ENCODE data around the gene PRSS57. TPM values are rescaled to one million over a fixed set of nuclear protein-coding genes. Genes with fewer than 3 reads are reported as not detected.

Gene PRSS57
- total RNA-seq (not detected in 2 replicates), polyA plus RNA-seq (not detected in 2 replicates), polyA minus RNA-seq (not detected in 2 replicates)
- total RNA-seq (2013): not detected

GRCh38 chr19:695352-695949 lies at the start of gene PRSS57:
Gene PRSS57 (minus strand): TSS chr19:695452. CDS start chr19:695430, 22 bp downstream.
- Histone ChIP-seq H3K36me3 (replicated peaks in 1 of 2; ENCODE audit: control extremely low read depth in 1 of 2, control insufficient read depth in 1 of 2, extremely low read depth in 1 of 2, insufficient read depth in 2 of 2, low read length in 1 of 2) (no peaks in the 10 kb centered on the region), H3K27me3 (replicated peaks in 1 of 4; ENCODE audit: control extremely low read depth in 1 of 4, control insufficient read depth in 3 of 4, insufficient read depth in 4 of 4, low read length in 3 of 4) (peaks cover 0 to 33% (median 4%) of the 10 kb centered on the region in 4 experiments), H3K4me1 (ENCODE audit: control insufficient read depth in 2 of 2, insufficient read depth in 2 of 2, low read length in 2 of 2) (peaks cover 7 to 10% of the 10 kb centered on the region in 2 donors), H3K9ac (ENCODE audit: low read length) (no peak within 1 kb of the TSS), H4K20me1 (ENCODE audit: control insufficient read depth, insufficient read depth, low read length, poor library complexity, severe bottlenecking) (no peaks in the 10 kb centered on the region), H3K27ac (ENCODE audit: low read length in 2 of 2) (no peak within 1 kb of the TSS), H3K9me3 (ENCODE audit: control extremely low read depth in 1 of 3, control insufficient read depth in 2 of 3, insufficient read depth in 1 of 3, low read length in 2 of 3) (peaks cover 0 to 8% (median 0%) of the 10 kb centered on the region in 3 donors), H3K4me2 (replicated peaks; ENCODE audit: low read depth, low read length, poor library complexity, severe bottlenecking) (peak within 1 kb of the TSS; percentile 8), H3K4me3 (ENCODE audit: control extremely low read depth in 1 of 5, extremely low read depth in 1 of 5, insufficient read depth in 1 of 5, low read depth in 2 of 5, low read length in 4 of 5) (no peak within 1 kb of the TSS), H3K79me2 (ENCODE audit: control insufficient read depth, insufficient read depth, low read length) (no peaks in the 10 kb centered on the region), H2AFZ (ENCODE audit: insufficient read depth, low read depth, low read length, poor library complexity, severe bottlenecking) (peak within 1 kb of the TSS; percentile 42)
- ATAC-seq (ENCODE audit: low read depth): no peak
- TF ChIP-seq EZH2 (IDR thresholded peaks at IDR 0.05; ENCODE audit: borderline replicate concordance, insufficient read depth, low read depth, low read length, poor library complexity, severe bottlenecking) (no peak), CTCF (IDR thresholded peaks at IDR 0.05) (no peak)
- H3K4me3 Mint-ChIP-seq: no peak within 1 kb of the TSS
- 8% methylated on average over 28 of the region's 31 CpGs for WGBS (ENCODE audit: insufficient coverage)
- no peaks in the 10 kb centered on the region for H3K9me3 Mint-ChIP-seq (ENCODE audit: insufficient read depth)
- H3K27ac Mint-ChIP-seq: no peak within 1 kb of the TSS
- DNase-seq: no peak
- intact Hi-C loops (cut with micrococcal nuclease): no loop called here
- ChIA-PET POLR2A (no interaction called here), CTCF (interaction anchor here (0.5 to 0.6 kb wide), 2 partner anchors 30 to 61 kb away, joined by 3 to 5 read pairs; no protein-coding TSS in a partner anchor)
- H3K27me3 Mint-ChIP-seq: peaks cover 4% of the 10 kb centered on the region
- H3K4me1 Mint-ChIP-seq: no peaks in the 10 kb centered on the region

GRCh38 chr19:743168-743687 lies 48.0 kb upstream of the PRSS57 start:
- H2AFZ ChIP-seq (ENCODE audit: insufficient read depth, low read depth, low read length, poor library complexity, severe bottlenecking): no peak overlapping the region

More at GRCh38 chr19:743168-743687, 48.0 kb upstream of the PRSS57 start:
- 87% methylated on average over 12 of the region's 13 CpGs for WGBS (ENCODE audit: insufficient coverage)
- H3K4me1 Mint-ChIP-seq: no peaks in the 10 kb centered on the region
- H3K27ac ChIP-seq (ENCODE audit: low read length in 2 of 2): no peak overlapping the region
- H3K27me3 ChIP-seq (replicated peaks in 1 of 4; ENCODE audit: control extremely low read depth in 1 of 4, control insufficient read depth in 3 of 4, insufficient read depth in 4 of 4, low read length in 3 of 4): no peaks in the 10 kb centered on the region
- H3K4me3 Mint-ChIP-seq: no peak overlapping the region
- H3K4me2 ChIP-seq (replicated peaks; ENCODE audit: low read depth, low read length, poor library complexity, severe bottlenecking): no peak overlapping the region
- TF ChIP-seq EZH2 (IDR thresholded peaks at IDR 0.05; ENCODE audit: borderline replicate concordance, insufficient read depth, low read depth, low read length, poor library complexity, severe bottlenecking) (no peak), CTCF (IDR thresholded peaks at IDR 0.05) (no peak)
- peaks cover 0 to 61% (median 7%) of the 10 kb centered on the region in 3 donors for H3K9me3 ChIP-seq (ENCODE audit: control extremely low read depth in 1 of 3, control insufficient read depth in 2 of 3, insufficient read depth in 1 of 3, low read length in 2 of 3)
- H3K36me3 ChIP-seq (replicated peaks in 1 of 2; ENCODE audit: control extremely low read depth in 1 of 2, control insufficient read depth in 1 of 2, extremely low read depth in 1 of 2, insufficient read depth in 2 of 2, low read length in 1 of 2): no peaks in the 10 kb centered on the region
- H4K20me1 ChIP-seq (ENCODE audit: control insufficient read depth, insufficient read depth, low read length, poor library complexity, severe bottlenecking): no peaks in the 10 kb centered on the region
- no peaks in the 10 kb centered on the region for H3K79me2 ChIP-seq (ENCODE audit: control insufficient read depth, insufficient read depth, low read length)
- ChIA-PET CTCF (interaction anchor here (1.3 kb wide), 1 partner anchor 9 kb away, joined by 5 read pairs; no protein-coding TSS in a partner anchor), POLR2A (no interaction called here)
- H3K9ac ChIP-seq (ENCODE audit: low read length): no peak overlapping the region
- no peaks in the 10 kb centered on the region for H3K27me3 Mint-ChIP-seq
- DNase-seq (peak; percentile 51), ATAC-seq (ENCODE audit: low read depth) (peak; percentile 53)
- intact Hi-C loops (cut with micrococcal nuclease): no loop called here
- H3K9me3 Mint-ChIP-seq (ENCODE audit: insufficient read depth): no peaks in the 10 kb centered on the region
- H3K27ac Mint-ChIP-seq: no peak overlapping the region
- no peaks in the 10 kb centered on the region for H3K4me1 ChIP-seq (ENCODE audit: control insufficient read depth in 2 of 2, insufficient read depth in 2 of 2, low read length in 2 of 2)
- H3K4me3 ChIP-seq (ENCODE audit: control extremely low read depth in 1 of 5, extremely low read depth in 1 of 5, insufficient read depth in 1 of 5, low read depth in 2 of 5, low read length in 4 of 5): no peak overlapping the region

All from B cell (primary cell).